SKM-1 treated with dmso at 0.1 percent for 144 hours (cell line): ENCODE results near the gene CGRRF1.

Experiments
- DNase-seq: peaks from one replicate; lab custom pipeline; 2025; ENCODE audit not compliant: unreplicated experiment; lab: John Stamatoyannopoulos, UW

CGRRF1 gene

GRCh38 chr14:54489318-54489683 is 20.4 kb upstream of the CGRRF1 start:
- DNase-seq: no peak

GRCh38 chr14:54489731-54490444 is 19.8 kb upstream of the CGRRF1 start:
- DNase-seq: no peak

GRCh38 chr14:54490445-54491175 is 19.1 kb upstream of the CGRRF1 start:
- DNase-seq: no peak

GRCh38 chr14:54493293-54493692 is 16.4 kb upstream of the CGRRF1 start:
- no peak for DNase-seq

GRCh38 chr14:54497224-54497623 is 12.5 kb upstream of the CGRRF1 start:
- no peak for DNase-seq

- DNase-seq: no peak
Measured at GRCh38 chr14:54498095-54498531, 11.6 kb upstream of the CGRRF1 start.

- DNase-seq: no peak
Measured at GRCh38 chr14:54498579-54498978, 11.1 kb upstream of the CGRRF1 start.

GRCh38 chr14:54500744-54501143 is 9.0 kb upstream of the CGRRF1 start:
- DNase-seq: no peak

- no peak for DNase-seq
Measured at GRCh38 chr14:54501480-54501879, 8.2 kb upstream of the CGRRF1 start.

GRCh38 chr14:54502602-54503001 is 7.1 kb upstream of the CGRRF1 start:
- peak; percentile 20 for DNase-seq

- DNase-seq: no peak
Measured at GRCh38 chr14:54503486-54503885, 6.2 kb upstream of the CGRRF1 start.

GRCh38 chr14:54512393-54512792 is 2.7 kb downstream of the CGRRF1 start:
- no peak for DNase-seq

GRCh38 chr14:54515670-54516069 is 6.0 kb downstream of the CGRRF1 start:
- no peak for DNase-seq

GRCh38 chr14:54516709-54517108 is 7.0 kb downstream of the CGRRF1 start:
- DNase-seq: no peak

GRCh38 chr14:54524410-54524809 is 14.7 kb downstream of the CGRRF1 start:
- DNase-seq: no peak

- DNase-seq: no peak
Measured at GRCh38 chr14:54528973-54529372, 19.3 kb downstream of the CGRRF1 start.

GRCh38 chr14:54529811-54530210 is 20.1 kb downstream of the CGRRF1 start:
- DNase-seq: no peak

GRCh38 chr14:54532111-54533012 is 22.7 kb downstream of the CGRRF1 start:
- no peak for DNase-seq

- no peak for DNase-seq
Measured at GRCh38 chr14:54533100-54533499, 23.4 kb downstream of the CGRRF1 start.

GRCh38 chr14:54535126-54535525 is 25.4 kb downstream of the CGRRF1 start:
- no peak for DNase-seq

- DNase-seq: no peak
Measured at GRCh38 chr14:54535646-54536045, 25.9 kb downstream of the CGRRF1 start.

- no peak for DNase-seq
Measured at GRCh38 chr14:54537651-54538050, 27.9 kb downstream of the CGRRF1 start.
